ENCODE measurements around the gene IFT22. TPM values are rescaled to one million over a fixed set of nuclear protein-coding genes. Genes with fewer than 3 reads are reported as not detected.
A peak's percentile ranks its signal among the peaks of the same experiment; 100 is the strongest.
"Not testable (repeated sequence)": the region's sequence is repeated elsewhere in the genome, so short reads cannot be mapped to it uniquely, and the experiment has no call there.

IFT22 gene
- polyA plus RNA-seq, 3 donors: 0.59 to 1.5 (median 0.87) TPM

GRCh38 chr7:101292566-101292965 lies 29.0 kb downstream of the IFT22 start:
- DNase-seq; H3K36me3 ChIP-seq (replicated peaks in 1 of 2; ENCODE audit: control insufficient read depth in 1 of 2, insufficient read depth in 2 of 2, low read length in 2 of 2); H3K4me3 Mint-ChIP-seq; H3K4me3 ChIP-seq (replicated peaks in 1 of 3; ENCODE audit: low read depth in 2 of 3, low read length in 3 of 3); H3K79me2 ChIP-seq (ENCODE audit: insufficient read depth, low read length); H3K36me3 Mint-ChIP-seq; H3K27ac Mint-ChIP-seq; intact Hi-C loops (cut with micrococcal nuclease); H4K20me1 ChIP-seq (ENCODE audit: insufficient read depth, low read length); H3K27ac ChIP-seq (ENCODE audit: low read depth in 1 of 2, low read length in 2 of 2); H3K9ac ChIP-seq (ENCODE audit: insufficient read depth, low read length, poor library complexity, severe bottlenecking); H3K9me3 ChIP-seq (replicated peaks in 1 of 2; ENCODE audit: control insufficient read depth in 1 of 2, insufficient read depth in 1 of 2, low read length in 2 of 2); H2AFZ ChIP-seq (ENCODE audit: insufficient read depth, low read depth, low read length, poor library complexity, severe bottlenecking); H3K4me1 ChIP-seq (ENCODE audit: control insufficient read depth in 1 of 2, insufficient read depth in 2 of 2, low read length in 2 of 2); H3K4me1 Mint-ChIP-seq; H3K4me2 ChIP-seq (replicated peaks; ENCODE audit: extremely low read depth, low read length, poor library complexity, severe bottlenecking): not testable (repeated sequence)
- H3K27me3 ChIP-seq (ENCODE audit: control insufficient read depth in 2 of 2, insufficient read depth in 2 of 2, low read length in 2 of 2): peaks cover 2 to 12% of the 10 kb centered on the region in 2 donors
- Mint-ChIP-seq H3K27me3 (ENCODE audit: low read depth in 3 of 3) (peaks cover 32 to 70% (median 42%) of the 10 kb centered on the region in 3 donors), H3K9me3 (peaks cover 6 to 10% (median 9%) of the 10 kb centered on the region in 7 donors)
- 86% methylated on average over 2 of the region's 5 CpGs for WGBS (ENCODE audit: insufficient coverage)

- DNase-seq: peak; percentile 6 to 32 (median 22)
- Mint-ChIP-seq H3K9me3 (peaks cover 6 to 16% (median 9%) of the 10 kb centered on the region in 7 donors), H3K4me1 (peaks cover 22% of the 10 kb centered on the region), H3K4me3 (peak overlapping the region in 1 of 2 donors; percentile 36), H3K27me3 (ENCODE audit: low read depth in 3 of 3) (peaks cover 21 to 53% (median 32%) of the 10 kb centered on the region in 3 donors)
- H3K36me3 Mint-ChIP-seq; H3K27ac Mint-ChIP-seq; H2AFZ ChIP-seq (ENCODE audit: insufficient read depth, low read depth, low read length, poor library complexity, severe bottlenecking); H3K4me2 ChIP-seq (replicated peaks; ENCODE audit: extremely low read depth, low read length, poor library complexity, severe bottlenecking); intact Hi-C loops (cut with micrococcal nuclease); H3K4me3 ChIP-seq (replicated peaks in 1 of 3; ENCODE audit: low read depth in 2 of 3, low read length in 3 of 3); H4K20me1 ChIP-seq (ENCODE audit: insufficient read depth, low read length); H3K27ac ChIP-seq (ENCODE audit: low read depth in 1 of 2, low read length in 2 of 2); H3K9ac ChIP-seq (ENCODE audit: insufficient read depth, low read length, poor library complexity, severe bottlenecking); H3K9me3 ChIP-seq (replicated peaks in 1 of 2; ENCODE audit: control insufficient read depth in 1 of 2, insufficient read depth in 1 of 2, low read length in 2 of 2); H3K79me2 ChIP-seq (ENCODE audit: insufficient read depth, low read length); H3K4me1 ChIP-seq (ENCODE audit: control insufficient read depth in 1 of 2, insufficient read depth in 2 of 2, low read length in 2 of 2); H3K36me3 ChIP-seq (replicated peaks in 1 of 2; ENCODE audit: control insufficient read depth in 1 of 2, insufficient read depth in 2 of 2, low read length in 2 of 2): not testable (repeated sequence)
- TF ChIP-seq CTCF (IDR thresholded peaks at IDR 0.05): peak; percentile 82
- WGBS (ENCODE audit: insufficient coverage): 28% methylated on average over 15 of the region's 18 CpGs
- H3K27me3 ChIP-seq (ENCODE audit: control insufficient read depth in 2 of 2, insufficient read depth in 2 of 2, low read length in 2 of 2): peaks cover 2 to 12% of the 10 kb centered on the region in 2 donors
These were observed 31.2 kb downstream of the IFT22 start for GRCh38 chr7:101290186-101291037.

- H3K4me3 Mint-ChIP-seq, H3K27ac Mint-ChIP-seq: not testable (repeated sequence)
- 86% methylated on average over 2 of the region's 4 CpGs for WGBS (ENCODE audit: insufficient coverage)
These were observed 31.9 kb downstream of the IFT22 start for GRCh38 chr7:101289687-101290086.

More at GRCh38 chr7:101289687-101290086, 31.9 kb downstream of the IFT22 start:
- peaks cover 25% of the 10 kb centered on the region for H3K4me1 Mint-ChIP-seq
- not testable (repeated sequence) for H3K9me3 ChIP-seq (replicated peaks in 1 of 2; ENCODE audit: control insufficient read depth in 1 of 2, insufficient read depth in 1 of 2, low read length in 2 of 2); H3K4me3 ChIP-seq (replicated peaks in 1 of 3; ENCODE audit: low read depth in 2 of 3, low read length in 3 of 3); DNase-seq; H3K79me2 ChIP-seq (ENCODE audit: insufficient read depth, low read length); H3K36me3 Mint-ChIP-seq; H3K36me3 ChIP-seq (replicated peaks in 1 of 2; ENCODE audit: control insufficient read depth in 1 of 2, insufficient read depth in 2 of 2, low read length in 2 of 2); H3K27ac ChIP-seq (ENCODE audit: low read depth in 1 of 2, low read length in 2 of 2); H2AFZ ChIP-seq (ENCODE audit: insufficient read depth, low read depth, low read length, poor library complexity, severe bottlenecking); H4K20me1 ChIP-seq (ENCODE audit: insufficient read depth, low read length); H3K9ac ChIP-seq (ENCODE audit: insufficient read depth, low read length, poor library complexity, severe bottlenecking); H3K4me1 ChIP-seq (ENCODE audit: control insufficient read depth in 1 of 2, insufficient read depth in 2 of 2, low read length in 2 of 2); H3K4me2 ChIP-seq (replicated peaks; ENCODE audit: extremely low read depth, low read length, poor library complexity, severe bottlenecking)
- H3K9me3 Mint-ChIP-seq: peaks cover 6 to 15% (median 9%) of the 10 kb centered on the region in 7 donors
- intact Hi-C loops (cut with micrococcal nuclease): loop anchor here (10.0 kb wide), 1 partner anchor 145 kb away; no protein-coding TSS in a partner anchor
- H3K27me3 Mint-ChIP-seq (ENCODE audit: low read depth in 3 of 3): peaks cover 20 to 48% (median 26%) of the 10 kb centered on the region in 3 donors
- H3K27me3 ChIP-seq (ENCODE audit: control insufficient read depth in 2 of 2, insufficient read depth in 2 of 2, low read length in 2 of 2): peaks cover 2 to 12% of the 10 kb centered on the region in 2 donors
